ENCODE data around the gene TENM4. TPM values are rescaled to one million over a fixed set of nuclear protein-coding genes. Genes with fewer than 3 reads are reported as not detected.

Gene TENM4
- polyA plus RNA-seq, 1 donor, result 9.0 TPM

GRCh38 chr11:79113054-79113690, 327.7 kb downstream of the TENM4 start:
- no peak for DNase-seq

- DNase-seq, result no peak
Measured at GRCh38 chr11:79110796-79111195, 330.0 kb downstream of the TENM4 start.

GRCh38 chr11:79110321-79110720, 330.5 kb downstream of the TENM4 start:
- no peak for DNase-seq

GRCh38 chr11:79108851-79109250, 332.0 kb downstream of the TENM4 start:
- DNase-seq, result no peak

- DNase-seq, result no peak
Measured at GRCh38 chr11:79102840-79103239, 338.0 kb downstream of the TENM4 start.

GRCh38 chr11:79101656-79102055, 339.2 kb downstream of the TENM4 start:
- DNase-seq, result no peak

GRCh38 chr11:79100093-79100910, 340.5 kb downstream of the TENM4 start:
- no peak for DNase-seq

GRCh38 chr11:79098146-79098545, 342.7 kb downstream of the TENM4 start:
- DNase-seq, result no peak

GRCh38 chr11:79097246-79097875, 343.5 kb downstream of the TENM4 start:
- DNase-seq, result no peak

GRCh38 chr11:79095424-79095823, 345.4 kb downstream of the TENM4 start:
- DNase-seq, result no peak

GRCh38 chr11:79094616-79095015, 346.2 kb downstream of the TENM4 start:
- DNase-seq, result no peak

GRCh38 chr11:79092791-79093353, 348.0 kb downstream of the TENM4 start:
- DNase-seq, result no peak

GRCh38 chr11:79090191-79090705, 350.6 kb downstream of the TENM4 start:
- DNase-seq, result no peak

- DNase-seq, result no peak
Measured at GRCh38 chr11:79089601-79090000, 351.2 kb downstream of the TENM4 start.

GRCh38 chr11:79088967-79089366, 351.9 kb downstream of the TENM4 start:
- DNase-seq, result no peak

GRCh38 chr11:79087961-79088318, 352.9 kb downstream of the TENM4 start:
- no peak for DNase-seq

- no peak for DNase-seq
Measured at GRCh38 chr11:79087238-79087960, 353.4 kb downstream of the TENM4 start.

GRCh38 chr11:79086056-79086455, 354.8 kb downstream of the TENM4 start:
- DNase-seq, result no peak

GRCh38 chr11:79084382-79084781, 356.4 kb downstream of the TENM4 start:
- no peak for DNase-seq

GRCh38 chr11:79083352-79083751, 357.5 kb downstream of the TENM4 start:
- DNase-seq, result no peak

- no peak for DNase-seq
Measured at GRCh38 chr11:79082907-79083306, 357.9 kb downstream of the TENM4 start.

- DNase-seq, result no peak
Measured at GRCh38 chr11:79082280-79082679, 358.6 kb downstream of the TENM4 start.
